ENCODE results near the gene HTRA3. TPM values are rescaled to one million over a fixed set of nuclear protein-coding genes. Genes with fewer than 3 reads are reported as not detected.

HTRA3 gene
- total and polyA plus RNA-seq, 4 experiments from 2014 or later, result not detected

GRCh38 chr4:8343967-8344331 lies 74.4 kb downstream of the HTRA3 start:
- ChIA-PET CTCF (ENCODE audit: partially characterized antibody) (no interaction called here), POLR2A (ENCODE audit: partially characterized antibody) (no interaction called here)
- H3K9me3 Mint-ChIP-seq, result peaks cover 0 to 3% (median 0%) of the 10 kb centered on the region in 8 donors
- no peak overlapping the region for H3K4me3 Mint-ChIP-seq
- H3K36me3 Mint-ChIP-seq, result no peaks in the 10 kb centered on the region
- DNase-seq, result no peak
- intact Hi-C loops (cut with micrococcal nuclease), result no loop called here
- H3K27ac Mint-ChIP-seq, result no peak overlapping the region
- Histone ChIP-seq H3K27me3 (ENCODE audit: insufficient read depth, low read length) (no peaks in the 10 kb centered on the region), H3K9me3 (ENCODE audit: control insufficient read depth in 1 of 2, low read length in 2 of 2) (no peaks in the 10 kb centered on the region), H3K36me3 (ENCODE audit: insufficient read depth, low read length) (no peaks in the 10 kb centered on the region), H3K4me1 (ENCODE audit: insufficient read depth, low read length) (no peaks in the 10 kb centered on the region), H3K4me3 (ENCODE audit: low read length in 2 of 2) (no peak overlapping the region), H3K27ac (ENCODE audit: low read depth, low read length) (no peak overlapping the region)
- no peaks in the 10 kb centered on the region for H3K4me1 Mint-ChIP-seq
- H3K27me3 Mint-ChIP-seq, result peaks cover 2 to 9% of the 10 kb centered on the region in 2 donors

- Mint-ChIP-seq H3K4me1 (no peaks in the 10 kb centered on the region), H3K27me3 (peaks cover 2 to 9% of the 10 kb centered on the region in 2 donors), H3K9me3 (peaks cover 0 to 2% (median 0%) of the 10 kb centered on the region in 8 donors), H3K4me3 (no peak overlapping the region), H3K36me3 (no peaks in the 10 kb centered on the region), H3K27ac (no peak overlapping the region)
- intact Hi-C loops (cut with micrococcal nuclease), result no loop called here
- no peak for DNase-seq
- CTCF ChIA-PET (ENCODE audit: partially characterized antibody), result no interaction called here
- Histone ChIP-seq H3K36me3 (ENCODE audit: insufficient read depth, low read length) (no peaks in the 10 kb centered on the region), H3K9me3 (ENCODE audit: control insufficient read depth in 1 of 2, low read length in 2 of 2) (no peaks in the 10 kb centered on the region), H3K27ac (ENCODE audit: low read depth, low read length) (no peak overlapping the region), H3K4me1 (ENCODE audit: insufficient read depth, low read length) (no peaks in the 10 kb centered on the region), H3K27me3 (ENCODE audit: insufficient read depth, low read length) (no peaks in the 10 kb centered on the region), H3K4me3 (ENCODE audit: low read length in 2 of 2) (no peak overlapping the region)
- POLR2A ChIA-PET (ENCODE audit: partially characterized antibody), result no interaction called here
These were observed 74.8 kb downstream of the HTRA3 start for GRCh38 chr4:8344377-8344776.

- no peak overlapping the region for H3K4me3 Mint-ChIP-seq
- H3K4me1 Mint-ChIP-seq, result no peaks in the 10 kb centered on the region
- CTCF ChIA-PET (ENCODE audit: partially characterized antibody), result no interaction called here
- POLR2A ChIA-PET (ENCODE audit: partially characterized antibody), result no interaction called here
- no peak overlapping the region for H3K4me3 ChIP-seq (ENCODE audit: low read length in 2 of 2)
- no peaks in the 10 kb centered on the region for H3K36me3 ChIP-seq (ENCODE audit: insufficient read depth, low read length)
- H3K36me3 Mint-ChIP-seq, result no peaks in the 10 kb centered on the region
- H3K9me3 Mint-ChIP-seq, result peaks cover 0 to 2% (median 0%) of the 10 kb centered on the region in 8 donors
- H3K4me1 ChIP-seq (ENCODE audit: insufficient read depth, low read length), result no peaks in the 10 kb centered on the region
- intact Hi-C loops (cut with micrococcal nuclease), result no loop called here
- no peaks in the 10 kb centered on the region for H3K9me3 ChIP-seq (ENCODE audit: control insufficient read depth in 1 of 2, low read length in 2 of 2)
- no peak for DNase-seq
- H3K27ac ChIP-seq (ENCODE audit: low read depth, low read length), result no peak overlapping the region
- H3K27ac Mint-ChIP-seq, result no peak overlapping the region
- peaks cover 3 to 10% of the 10 kb centered on the region in 2 donors for H3K27me3 Mint-ChIP-seq
- no peaks in the 10 kb centered on the region for H3K27me3 ChIP-seq (ENCODE audit: insufficient read depth, low read length)
These were observed 75.7 kb downstream of the HTRA3 start for GRCh38 chr4:8345053-8345945.

GRCh38 chr4:8345946-8346814 lies 76.6 kb downstream of the HTRA3 start:
- Histone ChIP-seq H3K9me3 (ENCODE audit: control insufficient read depth in 1 of 2, low read length in 2 of 2) (no peaks in the 10 kb centered on the region), H3K27me3 (ENCODE audit: insufficient read depth, low read length) (no peaks in the 10 kb centered on the region), H3K4me1 (ENCODE audit: insufficient read depth, low read length) (no peaks in the 10 kb centered on the region), H3K4me3 (ENCODE audit: low read length in 2 of 2) (no peak overlapping the region), H3K36me3 (ENCODE audit: insufficient read depth, low read length) (no peaks in the 10 kb centered on the region), H3K27ac (ENCODE audit: low read depth, low read length) (no peak overlapping the region)
- CTCF ChIA-PET (ENCODE audit: partially characterized antibody), result no interaction called here
- H3K4me1 Mint-ChIP-seq, result no peaks in the 10 kb centered on the region
- intact Hi-C loops (cut with micrococcal nuclease), result no loop called here
- H3K4me3 Mint-ChIP-seq, result no peak overlapping the region
- peaks cover 0 to 2% (median 0%) of the 10 kb centered on the region in 8 donors for H3K9me3 Mint-ChIP-seq
- DNase-seq, result no peak
- peaks cover 2 to 8% of the 10 kb centered on the region in 2 donors for H3K27me3 Mint-ChIP-seq
- no peak overlapping the region for H3K27ac Mint-ChIP-seq
- POLR2A ChIA-PET (ENCODE audit: partially characterized antibody), result no interaction called here
- H3K36me3 Mint-ChIP-seq, result no peaks in the 10 kb centered on the region

GRCh38 chr4:8346838-8347605 lies 77.5 kb downstream of the HTRA3 start:
- CTCF ChIA-PET (ENCODE audit: partially characterized antibody), result no interaction called here
- no peaks in the 10 kb centered on the region for H3K4me1 Mint-ChIP-seq
- no peak overlapping the region for H3K27ac ChIP-seq (ENCODE audit: low read depth, low read length)
- intact Hi-C loops (cut with micrococcal nuclease), result no loop called here
- no peaks in the 10 kb centered on the region for H3K36me3 Mint-ChIP-seq
- no peak overlapping the region for H3K4me3 ChIP-seq (ENCODE audit: low read length in 2 of 2)
- H3K9me3 ChIP-seq (ENCODE audit: control insufficient read depth in 1 of 2, low read length in 2 of 2), result no peaks in the 10 kb centered on the region
- H3K4me3 Mint-ChIP-seq, result no peak overlapping the region
- no peak for DNase-seq
- no peaks in the 10 kb centered on the region for H3K36me3 ChIP-seq (ENCODE audit: insufficient read depth, low read length)
- no peaks in the 10 kb centered on the region for H3K4me1 ChIP-seq (ENCODE audit: insufficient read depth, low read length)
- H3K9me3 Mint-ChIP-seq, result no peaks in the 10 kb centered on the region
- POLR2A ChIA-PET (ENCODE audit: partially characterized antibody), result no interaction called here
- peaks cover 4% of the 10 kb centered on the region in 2 donors for H3K27me3 Mint-ChIP-seq
- H3K27me3 ChIP-seq (ENCODE audit: insufficient read depth, low read length), result no peaks in the 10 kb centered on the region
- H3K27ac Mint-ChIP-seq, result no peak overlapping the region

GRCh38 chr4:8347660-8348059 lies 78.1 kb downstream of the HTRA3 start:
- Mint-ChIP-seq H3K4me1 (no peaks in the 10 kb centered on the region), H3K27ac (no peak overlapping the region), H3K27me3 (peaks cover 4% of the 10 kb centered on the region in 2 donors), H3K4me3 (no peak overlapping the region), H3K36me3 (no peaks in the 10 kb centered on the region), H3K9me3 (no peaks in the 10 kb centered on the region)
- POLR2A ChIA-PET (ENCODE audit: partially characterized antibody), result no interaction called here
- intact Hi-C loops (cut with micrococcal nuclease), result no loop called here
- Histone ChIP-seq H3K27ac (ENCODE audit: low read depth, low read length) (no peak overlapping the region), H3K4me3 (ENCODE audit: low read length in 2 of 2) (no peak overlapping the region), H3K27me3 (ENCODE audit: insufficient read depth, low read length) (no peaks in the 10 kb centered on the region), H3K4me1 (ENCODE audit: insufficient read depth, low read length) (no peaks in the 10 kb centered on the region), H3K9me3 (ENCODE audit: control insufficient read depth in 1 of 2, low read length in 2 of 2) (no peaks in the 10 kb centered on the region), H3K36me3 (ENCODE audit: insufficient read depth, low read length) (no peaks in the 10 kb centered on the region)
- CTCF ChIA-PET (ENCODE audit: partially characterized antibody), result no interaction called here
- no peak for DNase-seq

- Histone ChIP-seq H3K27ac (ENCODE audit: low read depth, low read length) (no peak overlapping the region), H3K9me3 (ENCODE audit: control insufficient read depth in 1 of 2, low read length in 2 of 2) (no peaks in the 10 kb centered on the region), H3K27me3 (ENCODE audit: insufficient read depth, low read length) (no peaks in the 10 kb centered on the region), H3K4me3 (ENCODE audit: low read length in 2 of 2) (no peak overlapping the region), H3K4me1 (ENCODE audit: insufficient read depth, low read length) (no peaks in the 10 kb centered on the region), H3K36me3 (ENCODE audit: insufficient read depth, low read length) (no peaks in the 10 kb centered on the region)
- ChIA-PET POLR2A (ENCODE audit: partially characterized antibody) (no interaction called here), CTCF (ENCODE audit: partially characterized antibody) (no interaction called here)
- Mint-ChIP-seq H3K9me3 (no peaks in the 10 kb centered on the region), H3K27me3 (peaks cover 4% of the 10 kb centered on the region in 2 donors), H3K4me1 (no peaks in the 10 kb centered on the region), H3K27ac (no peak overlapping the region), H3K36me3 (no peaks in the 10 kb centered on the region), H3K4me3 (no peak overlapping the region)
- DNase-seq, result no peak
- intact Hi-C loops (cut with micrococcal nuclease), result no loop called here
These were observed 78.5 kb downstream of the HTRA3 start for GRCh38 chr4:8348071-8348470.
